ENCODE measurements around the gene OR4N5.

OR4N5 gene

DNA sequence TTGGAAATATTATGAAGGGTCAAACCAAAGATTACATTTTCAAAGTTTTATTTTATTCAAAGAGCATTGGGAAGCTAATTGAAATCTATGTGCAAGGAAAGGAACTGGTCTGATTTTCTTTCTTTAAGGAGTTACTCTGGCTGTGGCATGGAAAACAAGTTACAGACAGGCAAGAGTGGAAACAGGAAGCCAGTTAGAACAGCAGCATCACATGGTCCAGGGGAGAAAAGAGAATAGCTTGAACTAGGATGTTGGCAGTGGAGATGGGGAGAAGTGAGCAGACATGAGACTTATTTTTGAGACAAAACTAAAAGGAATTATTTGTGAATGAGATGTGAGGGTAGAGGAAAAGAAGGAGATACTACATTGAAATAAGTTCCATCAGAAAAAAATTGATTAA is 55.5 kb downstream of the OR4N5 start:
- TF ChIP-seq, protein P1, sequence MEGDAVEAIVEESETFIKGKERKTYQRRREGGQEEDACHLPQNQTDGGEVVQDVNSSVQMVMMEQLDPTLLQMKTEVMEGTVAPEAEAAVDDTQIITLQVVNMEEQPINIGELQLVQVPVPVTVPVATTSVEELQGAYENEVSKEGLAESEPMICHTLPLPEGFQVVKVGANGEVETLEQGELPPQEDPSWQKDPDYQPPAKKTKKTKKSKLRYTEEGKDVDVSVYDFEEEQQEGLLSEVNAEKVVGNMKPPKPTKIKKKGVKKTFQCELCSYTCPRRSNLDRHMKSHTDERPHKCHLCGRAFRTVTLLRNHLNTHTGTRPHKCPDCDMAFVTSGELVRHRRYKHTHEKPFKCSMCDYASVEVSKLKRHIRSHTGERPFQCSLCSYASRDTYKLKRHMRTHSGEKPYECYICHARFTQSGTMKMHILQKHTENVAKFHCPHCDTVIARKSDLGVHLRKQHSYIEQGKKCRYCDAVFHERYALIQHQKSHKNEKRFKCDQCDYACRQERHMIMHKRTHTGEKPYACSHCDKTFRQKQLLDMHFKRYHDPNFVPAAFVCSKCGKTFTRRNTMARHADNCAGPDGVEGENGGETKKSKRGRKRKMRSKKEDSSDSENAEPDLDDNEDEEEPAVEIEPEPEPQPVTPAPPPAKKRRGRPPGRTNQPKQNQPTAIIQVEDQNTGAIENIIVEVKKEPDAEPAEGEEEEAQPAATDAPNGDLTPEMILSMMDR (IDR thresholded peaks at IDR 0.05; ENCODE audit: insufficient read depth, low read depth, low read length, missing control alignments), result no peak
- no peak for DNase-seq (ENCODE audit: low read depth)
- no peak overlapping the region for H3K4me3 ChIP-seq (ENCODE audit: low read depth, low read length)
